Colonic mucosa (tissue), 4 donors: ENCODE measurements around the gene CAMKK1. TPM values are rescaled to one million over a fixed set of nuclear protein-coding genes. Genes with fewer than 3 reads are reported as not detected.

Source experiments
- DNase-seq: peaks from one replicate; pipeline ENCODE4 v3.0.0-alpha.2; 2020
- H3K27ac ChIP-seq: fragments of 200-600 bp; one replicate; pipeline ENCODE4 v1.8.0; 2021
- H3K27me3 ChIP-seq: fragments of 200-600 bp; one replicate; pipeline ENCODE4 v1.8.0; 2021
- H3K36me3 ChIP-seq: fragments of 200-600 bp; one replicate; pipeline ENCODE4 v1.8.0; 2021
- H3K4me1 ChIP-seq: fragments of 200-600 bp; one replicate; pipeline ENCODE4 v1.8.0; 2021; ENCODE audit warnings: mild to moderate bottlenecking
- H3K4me3 ChIP-seq: fragments of 200-600 bp; one replicate; pipeline ENCODE4 v1.8.0; 2021
- H3K9ac ChIP-seq, 2 donors: one replicate each; pipeline ENCODE4 v1.7.0; 2013; ENCODE audit warnings: control low read depth in 2 of 2, low read depth in 2 of 2, low read length in 2 of 2
- H3K9me3 ChIP-seq: fragments of 200-600 bp; one replicate; pipeline ENCODE4 v1.8.0; 2021
- intact Hi-C: fragments of 100-400 bp; cut with DNase I; formaldehyde crosslinking; loops from one replicate; pipeline ENCODE4 v1.14.1; 2022
- total RNA-seq, 2 donors: library from RNA; stranded (reverse); fragmentation: NEBNext Ultra II Directional in 1 of 2; extraction: Animal tissue kit (Norgen Biotek cat#: 25700) in 1 of 2; gene quantifications; one replicate each; pipeline ENCODE4 v1.2.1, GENCODE V29; 2021
- TF ChIP-seq, protein P1 (sequence below): fragments of 200-600 bp; IDR thresholded peaks from one replicate; pipeline ENCODE4 v1.8.0; 2022; ENCODE audit warnings: antibody characterized with exemption, mild to moderate bottlenecking
- donor health status: healthy.
- donor health status: DM: no; HTN: no; CAD: no.
- donor health status: DM: no; HTN: no; CAD: no.

The CAMKK1 gene
- total RNA-seq, 2 donors from 2014 or later, result 3.6 to 7.2 TPM

DNA sequence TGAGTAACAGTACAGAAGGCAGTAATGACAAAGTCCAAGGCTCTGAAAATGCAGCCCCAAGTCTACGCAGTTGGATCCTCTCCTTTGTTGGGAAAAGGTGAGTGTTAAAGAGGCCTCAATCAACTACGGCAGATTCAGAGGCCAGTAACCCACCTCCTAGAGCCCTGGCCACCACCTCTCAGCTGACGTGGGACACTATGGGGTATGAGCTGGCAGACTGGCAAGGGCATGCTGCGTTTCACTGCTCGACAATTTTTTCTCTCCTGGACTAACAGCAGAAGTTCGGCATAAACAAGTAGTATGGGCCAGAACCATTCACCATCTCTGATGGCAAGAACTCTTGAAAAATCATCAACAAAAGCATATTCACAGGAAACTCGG is 64.0 kb downstream of the CAMKK1 start:
- H3K4me3 ChIP-seq, result no peak overlapping the region
- TF ChIP-seq, protein P1, sequence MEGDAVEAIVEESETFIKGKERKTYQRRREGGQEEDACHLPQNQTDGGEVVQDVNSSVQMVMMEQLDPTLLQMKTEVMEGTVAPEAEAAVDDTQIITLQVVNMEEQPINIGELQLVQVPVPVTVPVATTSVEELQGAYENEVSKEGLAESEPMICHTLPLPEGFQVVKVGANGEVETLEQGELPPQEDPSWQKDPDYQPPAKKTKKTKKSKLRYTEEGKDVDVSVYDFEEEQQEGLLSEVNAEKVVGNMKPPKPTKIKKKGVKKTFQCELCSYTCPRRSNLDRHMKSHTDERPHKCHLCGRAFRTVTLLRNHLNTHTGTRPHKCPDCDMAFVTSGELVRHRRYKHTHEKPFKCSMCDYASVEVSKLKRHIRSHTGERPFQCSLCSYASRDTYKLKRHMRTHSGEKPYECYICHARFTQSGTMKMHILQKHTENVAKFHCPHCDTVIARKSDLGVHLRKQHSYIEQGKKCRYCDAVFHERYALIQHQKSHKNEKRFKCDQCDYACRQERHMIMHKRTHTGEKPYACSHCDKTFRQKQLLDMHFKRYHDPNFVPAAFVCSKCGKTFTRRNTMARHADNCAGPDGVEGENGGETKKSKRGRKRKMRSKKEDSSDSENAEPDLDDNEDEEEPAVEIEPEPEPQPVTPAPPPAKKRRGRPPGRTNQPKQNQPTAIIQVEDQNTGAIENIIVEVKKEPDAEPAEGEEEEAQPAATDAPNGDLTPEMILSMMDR, result no peak
- no peaks in the 10 kb centered on the region for H3K9me3 ChIP-seq
- intact Hi-C loops, result loop anchor here (5.0 kb wide), 1 partner anchor 92 kb away; no protein-coding TSS in a partner anchor
- peaks cover 14% of the 10 kb centered on the region for H3K36me3 ChIP-seq
- no peak overlapping the region for H3K27ac ChIP-seq
- DNase-seq, result no peak
- H3K9ac ChIP-seq, result no peak overlapping the region
- no peaks in the 10 kb centered on the region for H3K27me3 ChIP-seq
- no peaks in the 10 kb centered on the region for H3K4me1 ChIP-seq

DNA sequence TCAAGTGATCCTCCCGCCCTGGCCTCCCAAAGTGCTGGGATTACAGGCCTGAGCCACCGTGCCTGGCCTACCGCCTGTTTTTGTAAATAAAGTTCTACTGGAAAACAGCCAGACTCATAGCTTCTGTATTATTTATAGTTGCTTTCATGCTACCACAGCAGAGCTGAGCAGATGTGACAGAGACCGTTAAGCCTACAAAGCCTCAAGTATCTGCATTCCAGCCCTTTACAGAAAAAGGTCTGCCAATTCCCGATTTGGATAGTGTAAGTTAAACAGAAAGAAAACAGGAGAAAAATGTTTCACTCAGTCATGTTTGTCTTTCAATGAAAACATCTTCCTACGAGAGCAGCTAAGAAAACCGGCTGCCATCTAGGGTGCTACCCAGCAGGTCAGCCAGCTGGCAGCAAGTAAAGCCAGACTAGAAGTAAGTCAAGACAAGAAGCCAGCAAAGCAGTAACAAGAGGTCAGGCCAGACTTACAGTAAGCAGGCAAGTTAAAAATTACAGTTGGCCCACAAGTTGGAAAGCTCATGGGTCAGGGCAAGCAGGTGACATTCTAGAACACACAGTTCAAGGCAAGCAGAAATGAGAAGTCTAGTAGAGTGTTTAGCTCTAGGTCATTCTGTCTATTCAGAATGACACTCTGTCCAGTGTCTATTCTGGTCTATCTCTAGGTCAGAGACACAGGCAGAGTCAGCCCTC is 64.6 kb downstream of the CAMKK1 start:
- intact Hi-C loops, result loop anchor here (5.0 kb wide), 1 partner anchor 91 kb away; no protein-coding TSS in a partner anchor
- peaks cover 14% of the 10 kb centered on the region for H3K36me3 ChIP-seq

DNA sequence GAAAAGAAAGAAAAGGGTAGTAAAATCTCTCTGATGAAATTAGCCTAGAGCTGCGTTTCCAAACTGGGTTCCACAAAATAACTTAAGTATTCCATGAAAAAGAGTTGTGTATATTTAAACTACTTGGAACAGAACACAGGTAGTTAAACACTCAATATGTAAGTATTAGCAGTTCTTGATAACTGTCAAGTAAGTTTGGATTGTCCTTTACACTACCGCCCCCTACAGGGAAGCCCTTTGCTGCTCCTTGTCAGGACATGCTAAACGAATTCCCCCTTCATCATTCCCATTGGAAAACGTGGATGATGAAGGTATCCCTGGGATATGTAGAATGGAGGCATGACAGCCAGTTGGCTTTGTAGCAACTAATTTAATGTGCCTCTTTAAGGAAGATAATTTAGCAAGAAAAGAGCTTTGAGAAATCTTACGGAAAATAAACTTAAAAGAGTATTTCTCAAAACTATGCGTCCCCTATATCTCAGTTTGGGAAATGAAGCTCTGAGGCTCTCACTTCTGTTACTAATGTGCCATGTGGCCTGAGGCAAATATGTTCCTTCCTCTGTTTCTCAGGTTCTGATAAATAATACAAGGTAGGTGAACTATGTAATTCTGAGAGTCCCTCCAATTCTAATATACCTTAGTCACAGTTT is 65.6 kb downstream of the CAMKK1 start:
- intact Hi-C loops, result loop anchor here (5.0 kb wide), 1 partner anchor 90 kb away; no protein-coding TSS in a partner anchor

More for the DNA sequence above, 64.6 kb downstream of the CAMKK1 start:
- Histone ChIP-seq H3K9me3 (no peaks in the 10 kb centered on the region), H3K4me1 (no peaks in the 10 kb centered on the region), H3K9ac (no peak overlapping the region), H3K4me3 (no peak overlapping the region), H3K27ac (no peak overlapping the region), H3K27me3 (no peaks in the 10 kb centered on the region)
- no peak for DNase-seq
- TF ChIP-seq, protein P1, result no peak

DNA sequence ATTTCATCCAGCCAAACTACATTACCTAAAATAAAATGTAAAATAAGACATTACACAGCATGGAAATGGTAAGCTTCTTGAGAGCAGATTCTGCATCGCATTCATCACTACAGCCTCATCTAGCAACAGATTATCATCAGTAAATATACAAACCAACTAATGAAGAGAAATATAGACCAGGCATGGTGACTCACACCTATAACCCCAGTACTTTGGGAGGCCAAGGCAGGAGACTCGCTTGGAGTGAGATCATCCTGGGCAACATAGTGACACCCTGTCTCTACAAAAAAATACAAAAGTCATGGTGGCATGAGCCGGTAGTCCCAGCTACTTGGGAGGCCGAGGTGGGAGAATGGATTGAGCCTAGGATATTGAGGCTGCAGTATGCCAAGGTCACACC is 66.7 kb downstream of the CAMKK1 start:
- TF ChIP-seq, protein P1, result no peak
- peaks cover 14% of the 10 kb centered on the region for H3K36me3 ChIP-seq
- no peaks in the 10 kb centered on the region for H3K9me3 ChIP-seq
- H3K27ac ChIP-seq, result no peak overlapping the region
- intact Hi-C loops, result loop anchor here (5.0 kb wide), 1 partner anchor 89 kb away; no protein-coding TSS in a partner anchor
- no peaks in the 10 kb centered on the region for H3K27me3 ChIP-seq
- DNase-seq, result no peak
- H3K4me1 ChIP-seq, result no peaks in the 10 kb centered on the region
- H3K9ac ChIP-seq, result no peak overlapping the region
- H3K4me3 ChIP-seq, result no peak overlapping the region

More for the DNA sequence above, 65.6 kb downstream of the CAMKK1 start:
- TF ChIP-seq, protein P1, result peak; percentile 62
- H3K4me3 ChIP-seq, result no peak overlapping the region
- H3K9me3 ChIP-seq, result no peaks in the 10 kb centered on the region
- H3K4me1 ChIP-seq, result no peaks in the 10 kb centered on the region
- H3K9ac ChIP-seq, result no peak overlapping the region
- H3K27me3 ChIP-seq, result no peaks in the 10 kb centered on the region
- peak; percentile 69 for DNase-seq
- H3K36me3 ChIP-seq, result peaks cover 14% of the 10 kb centered on the region
- no peak overlapping the region for H3K27ac ChIP-seq

DNA sequence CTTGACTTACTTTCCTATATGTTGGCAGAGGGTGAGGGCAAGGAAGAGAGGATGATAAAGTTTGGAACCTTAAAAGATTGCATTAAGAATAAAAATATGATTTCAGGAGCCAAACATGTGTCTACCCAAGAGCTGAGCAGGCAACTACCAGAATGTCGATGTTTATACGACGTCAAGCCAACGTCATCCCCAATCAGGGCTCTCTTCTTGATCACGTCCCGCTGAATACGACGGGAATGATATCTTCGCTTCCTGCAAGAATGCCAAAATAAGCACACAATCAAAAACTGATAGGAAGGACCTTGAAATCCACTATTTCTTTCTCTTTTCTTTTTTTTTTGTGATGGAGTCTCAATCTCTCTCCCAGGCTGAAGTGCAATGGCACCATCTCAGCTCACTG is 71.8 kb downstream of the CAMKK1 start:
- DNase-seq, result no peak
- H3K27me3 ChIP-seq, result no peaks in the 10 kb centered on the region
- no peaks in the 10 kb centered on the region for H3K9me3 ChIP-seq
- TF ChIP-seq, protein P1, result no peak
- H3K4me1 ChIP-seq, result no peaks in the 10 kb centered on the region
- H3K36me3 ChIP-seq, result peaks cover 10% of the 10 kb centered on the region
- H3K4me3 ChIP-seq, result no peak overlapping the region
- no peak overlapping the region for H3K9ac ChIP-seq
- intact Hi-C loops, result no loop called here
- H3K27ac ChIP-seq, result no peak overlapping the region
